Endothelial cell of umbilical vein (primary cell): ENCODE results near the gene NR1D1. TPM values are rescaled to one million over a fixed set of nuclear protein-coding genes. Genes with fewer than 3 reads are reported as not detected.
A peak's percentile ranks its signal among the peaks of the same experiment; 100 is the strongest.

Source experiments
- BruUV-seq: library from RNA; stranded (reverse); fragments of 400-500 nt; replicated peaks from 2 replicates; lab custom pipeline; 2021; lab: Mats Ljungman, UMichigan
- CTCF ChIA-PET: fragments of 300-600, 350-600 bp; sonication (Branson Sonifier 250); formaldehyde crosslinking; loops from one replicate; lab custom pipeline; 2021; ENCODE audit warnings: antibody characterized with exemption, inconsistent platforms; lab: Charles Lee
- POLR2A ChIA-PET: fragments of 300-600, 350-600 bp; sonication (Branson Sonifier 250); formaldehyde crosslinking; loops from one replicate; lab custom pipeline; 2021; ENCODE audit warnings: antibody characterized with exemption, inconsistent platforms; lab: Charles Lee
- DNase-seq: peaks from one replicate; pipeline ENCODE4 v3.0.0-alpha.2; 2011; ENCODE audit warnings: low read depth, low spot score
- FAIRE-seq: peaks from 2 replicates; lab custom pipeline; 2011; peaks lifted over from hg19 to GRCh38; lab: Jason Lieb, UNC
- H2AFZ ChIP-seq: 2 replicates; pipeline ENCODE4 v1.6.0; 2012; ENCODE audit warnings: low read depth, low read length, control low read depth, inconsistent platforms
- H3K27ac ChIP-seq: 2 replicates; pipeline ENCODE4 v1.5.1; 2011; ENCODE audit warnings: low read depth, mild to moderate bottlenecking, control low read depth, low read length, moderate library complexity; ENCODE audit not compliant: insufficient read depth
- H3K27me3 ChIP-seq, 2 experiments: 2 replicates each; pipeline versions ENCODE4 v1.6.0 to v1.6.1; 2011; ENCODE audit warnings: low read length in 2 of 2, mixed read lengths in 1 of 2; ENCODE audit not compliant: control insufficient read depth in 2 of 2, insufficient read depth in 2 of 2
- H3K36me3 ChIP-seq, 2 experiments: 2 replicates in 1 of 2; 3 replicates in 1 of 2; pipeline ENCODE4 v1.5.1; 2011; ENCODE audit warnings: low read length in 2 of 2, mild to moderate bottlenecking in 1 of 2, moderate library complexity in 1 of 2; ENCODE audit not compliant: control insufficient read depth in 2 of 2, insufficient read depth in 2 of 2; ENCODE audit errors: extremely low read depth in 1 of 2
- H3K4me1 ChIP-seq: 3 replicates; pipeline ENCODE4 v1.5.1; 2011; ENCODE audit warnings: mild to moderate bottlenecking, low read length; ENCODE audit not compliant: control insufficient read depth, insufficient read depth; ENCODE audit errors: extremely low read depth
- H3K4me2 ChIP-seq: 2 replicates; pipeline ENCODE4 v1.6.1; 2011; ENCODE audit warnings: low read length, control low read depth, mixed read lengths; ENCODE audit not compliant: insufficient read depth
- H3K4me3 ChIP-seq, 3 experiments: fragments of 200-600 bp in 1 of 3; sonication (generic), shearing (Covaris generic) in 1 of 3; replicated peaks in 1 of 3; 2 replicates each; pipeline ENCODE4 v1.5.1; 2011 to 2016; ENCODE audit warnings: control low read depth in 3 of 3, low read length in 3 of 3, mild to moderate bottlenecking in 2 of 3, inconsistent platforms in 1 of 3, low read depth in 1 of 3, moderate library complexity in 1 of 3; ENCODE audit not compliant: insufficient read depth in 1 of 3
- H3K79me2 ChIP-seq: 2 replicates; pipeline ENCODE4 v1.6.0; 2012; ENCODE audit warnings: low read length, inconsistent platforms; ENCODE audit not compliant: control insufficient read depth, insufficient read depth
- H3K9ac ChIP-seq: replicated peaks from 2 replicates; pipeline ENCODE3; 2011; ENCODE audit warnings: low read length, control low read depth; ENCODE audit not compliant: insufficient read depth; ENCODE audit errors: extremely low read depth
- H3K9me1 ChIP-seq: replicated peaks from 3 replicates; pipeline ENCODE4 v1.6.0; 2011; ENCODE audit warnings: mild to moderate bottlenecking, low read length; ENCODE audit not compliant: control insufficient read depth, insufficient read depth; ENCODE audit errors: extremely low read depth
- H3K9me3 ChIP-seq: replicated peaks from 2 replicates; pipeline ENCODE4 v1.5.1; 2012; ENCODE audit warnings: low read length, inconsistent platforms; ENCODE audit not compliant: control insufficient read depth, insufficient read depth
- H4K20me1 ChIP-seq: replicated peaks from 2 replicates; pipeline ENCODE3; 2011; ENCODE audit warnings: mild to moderate bottlenecking, low read length; ENCODE audit not compliant: control insufficient read depth, insufficient read depth; ENCODE audit errors: extremely low read depth
- CTCF ChIP-seq, 2 donors: IDR thresholded peaks; 1 replicate in 1 of 2; 2 replicates in 1 of 2; pipeline ENCODE4 v1.5.1; 2011; ENCODE audit warnings: low read length in 2 of 2, mild to moderate bottlenecking in 2 of 2, moderate library complexity in 2 of 2, control low read depth in 1 of 2, inconsistent platforms in 1 of 2, low read depth in 1 of 2; ENCODE audit not compliant: insufficient read depth in 1 of 2; ENCODE audit errors: extremely low read depth in 1 of 2
- EZH2 ChIP-seq: IDR thresholded peaks from 2 replicates; pipeline ENCODE4 v1.6.1; 2012; ENCODE audit warnings: borderline replicate concordance, low read depth, mild to moderate bottlenecking, moderate library complexity, low read length, inconsistent platforms; ENCODE audit not compliant: severe bottlenecking
- FOS ChIP-seq: IDR thresholded peaks from 2 replicates; pipeline ENCODE4 v1.6.1; 2011; ENCODE audit warnings: mild to moderate bottlenecking, low read length, moderate library complexity, borderline replicate concordance; ENCODE audit not compliant: insufficient read depth
- GATA2 ChIP-seq: IDR thresholded peaks from 2 replicates; pipeline ENCODE4 v1.7.0; 2011; ENCODE audit warnings: low read depth, mild to moderate bottlenecking, moderate library complexity, mixed read lengths, low read length; ENCODE audit not compliant: insufficient read length, insufficient read depth
- JUN ChIP-seq: IDR thresholded peaks from 2 replicates; pipeline ENCODE4 v1.6.1; 2011; ENCODE audit warnings: borderline replicate concordance, low read depth; ENCODE audit not compliant: insufficient read length, insufficient read depth
- MAX ChIP-seq: IDR thresholded peaks from 2 replicates; pipeline ENCODE4 v1.6.1; 2011; ENCODE audit not compliant: insufficient read depth, insufficient read length
- MYC ChIP-seq: IDR thresholded peaks from one replicate; pipeline ENCODE4 v1.6.1; 2011; ENCODE audit warnings: mild to moderate bottlenecking, low read depth, low read length
- POLR2A ChIP-seq: IDR thresholded peaks from 2 replicates; pipeline ENCODE4 v1.6.1; 2012; ENCODE audit warnings: low read depth, mild to moderate bottlenecking, control low read depth, low read length
- POLR2AphosphoS5 ChIP-seq: IDR thresholded peaks from 2 replicates; pipeline ENCODE4 v1.6.1; 2012; ENCODE audit warnings: low read depth, mild to moderate bottlenecking, control low read depth, low read length, moderate library complexity; ENCODE audit not compliant: insufficient read depth
- dilution Hi-C: fragments of 300-500 bp; cut with MboI; formaldehyde crosslinking; loops from one replicate; pipeline ENCODE4 v1.15.0; 2019; ENCODE audit warnings: low sequenced_read_pairs; ENCODE audit not compliant: extremely low pct_ligation_motif_present
- intact Hi-C: fragments of 100-400 bp; cut with micrococcal nuclease; formaldehyde crosslinking; loops from one replicate; pipeline ENCODE4 v1.10.0; 2022
- polyA plus RNA-seq, 4 experiments: library from polyadenylated mRNA; depleted of rRNA in 3 of 4; stranded (reverse) in 3 of 4; unstranded in 1 of 4; fragments of >200 nt; gene quantifications; 2 replicates each; pipeline versions ENCODE4 v1.2.1 to v1.2.3, GENCODE V29; 2011 to 2012; ENCODE audit warnings: missing spikeins in 1 of 4
- total RNA-seq: library from RNA; stranded (reverse); gene quantifications from 2 replicates; pipeline ENCODE4 v1.2.3, GENCODE V29; 2021

Gene NR1D1
- total and polyA plus RNA-seq, 2 donors (not counting 3 experiments of a cell fraction or from before 2014, with no cell fraction given) = 2.5 to 5.2 TPM

GRCh38 chr17:40112191-40112711, 11.9 kb upstream of the NR1D1 start:
- Histone ChIP-seq H3K36me3 (no peaks in the 10 kb centered on the region), H3K27me3 (no peaks in the 10 kb centered on the region), H3K9ac (peak overlapping the region; percentile 75), H2AFZ (no peak overlapping the region), H3K4me3 (no peak overlapping the region), H3K4me2 (peak overlapping the region; percentile 56), H3K4me1 (peaks cover 60% of the 10 kb centered on the region), H3K9me3 (no peaks in the 10 kb centered on the region), H3K79me2 (no peaks in the 10 kb centered on the region), H3K27ac (peak overlapping the region; percentile 88), H3K9me1 (no peaks in the 10 kb centered on the region), H4K20me1 (no peaks in the 10 kb centered on the region)
- no peak for TF ChIP-seq MAX
- dilution Hi-C loops (no loop called here), intact Hi-C loops (no loop called here)
- ChIA-PET CTCF (interaction anchor here (0.7 to 5.8 kb wide), 38 partner anchors 9 to 181 kb away, joined by 3 to 138 read pairs (median 8); partner anchors contain the start of genes CASC3, CSF3, MED24 and MSL1), POLR2A (interaction anchor here (0.6 to 4.3 kb wide), 5 partner anchors 9 to 58 kb away, joined by 3 to 56 read pairs (median 6); partner anchors contain the start of genes MED24, MSL1 and NR1D1)
- no TSS peak for BruUV-seq
- FAIRE-seq (no peak), DNase-seq (no peak)

- intact Hi-C loops = loop anchor here (1.0 kb wide), 9 partner anchors 10 to 152 kb away; partner anchors contain the start of gene PSMD3
Observed at GRCh38 chr17:40111221-40112128, 11.1 kb upstream of the NR1D1 start.

More at GRCh38 chr17:40111221-40112128, 11.1 kb upstream of the NR1D1 start:
- CTCF ChIA-PET = interaction anchor here (0.6 to 5.8 kb wide), 31 partner anchors 8 to 1167 kb away, joined by 3 to 138 read pairs (median 6); partner anchors contain the start of genes CSF3, MED24, MSL1 and NR1D1
- Histone ChIP-seq H3K9me3 (no peaks in the 10 kb centered on the region), H3K27ac (peak overlapping the region; percentile 88), H3K4me3 (peak overlapping the region in 1 of 3 experiments; percentile 6), H3K9ac (peak overlapping the region; percentile 75), H2AFZ (peak overlapping the region; percentile 51), H3K79me2 (no peaks in the 10 kb centered on the region), H3K4me2 (peak overlapping the region; percentile 76), H3K4me1 (peaks cover 62% of the 10 kb centered on the region), H3K27me3 (no peaks in the 10 kb centered on the region), H4K20me1 (no peaks in the 10 kb centered on the region), H3K36me3 (no peaks in the 10 kb centered on the region), H3K9me1 (no peaks in the 10 kb centered on the region)
- FAIRE-seq = peak; percentile 98
- peak; percentile 97 for DNase-seq
- POLR2A ChIA-PET = interaction anchor here (0.6 to 4.3 kb wide), 6 partner anchors 10 to 58 kb away, joined by 3 to 56 read pairs (median 4); partner anchors contain the start of genes MED24 and NR1D1
- dilution Hi-C loops = no loop called here
- TF ChIP-seq MYC = peak; percentile 69
- TF ChIP-seq MAX = peak; percentile 75
- peak; percentile 63 for TF ChIP-seq JUN
- peak; percentile 69 for TF ChIP-seq GATA2
- TF ChIP-seq FOS = peak; percentile 70
- TF ChIP-seq CTCF (IDR thresholded peaks at IDR 0.05; ENCODE audit: extremely low read depth in 1 of 2, insufficient read depth in 1 of 2, low read depth in 1 of 2, low read length in 2 of 2) = peak; percentile 73 to 84
- TF ChIP-seq EZH2 = no peak
- TF ChIP-seq POLR2A = peak; percentile 25
- TF ChIP-seq POLR2AphosphoS5 = peak; percentile 85
- BruUV-seq = no TSS peak
